ENCODE results near the gene SYT11.
"Not testable (repeated sequence)": the region's sequence is repeated elsewhere in the genome, so short reads cannot be mapped to it uniquely, and the experiment has no call there.

The SYT11 gene, protein sequence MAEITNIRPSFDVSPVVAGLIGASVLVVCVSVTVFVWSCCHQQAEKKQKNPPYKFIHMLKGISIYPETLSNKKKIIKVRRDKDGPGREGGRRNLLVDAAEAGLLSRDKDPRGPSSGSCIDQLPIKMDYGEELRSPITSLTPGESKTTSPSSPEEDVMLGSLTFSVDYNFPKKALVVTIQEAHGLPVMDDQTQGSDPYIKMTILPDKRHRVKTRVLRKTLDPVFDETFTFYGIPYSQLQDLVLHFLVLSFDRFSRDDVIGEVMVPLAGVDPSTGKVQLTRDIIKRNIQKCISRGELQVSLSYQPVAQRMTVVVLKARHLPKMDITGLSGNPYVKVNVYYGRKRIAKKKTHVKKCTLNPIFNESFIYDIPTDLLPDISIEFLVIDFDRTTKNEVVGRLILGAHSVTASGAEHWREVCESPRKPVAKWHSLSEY

DNA sequence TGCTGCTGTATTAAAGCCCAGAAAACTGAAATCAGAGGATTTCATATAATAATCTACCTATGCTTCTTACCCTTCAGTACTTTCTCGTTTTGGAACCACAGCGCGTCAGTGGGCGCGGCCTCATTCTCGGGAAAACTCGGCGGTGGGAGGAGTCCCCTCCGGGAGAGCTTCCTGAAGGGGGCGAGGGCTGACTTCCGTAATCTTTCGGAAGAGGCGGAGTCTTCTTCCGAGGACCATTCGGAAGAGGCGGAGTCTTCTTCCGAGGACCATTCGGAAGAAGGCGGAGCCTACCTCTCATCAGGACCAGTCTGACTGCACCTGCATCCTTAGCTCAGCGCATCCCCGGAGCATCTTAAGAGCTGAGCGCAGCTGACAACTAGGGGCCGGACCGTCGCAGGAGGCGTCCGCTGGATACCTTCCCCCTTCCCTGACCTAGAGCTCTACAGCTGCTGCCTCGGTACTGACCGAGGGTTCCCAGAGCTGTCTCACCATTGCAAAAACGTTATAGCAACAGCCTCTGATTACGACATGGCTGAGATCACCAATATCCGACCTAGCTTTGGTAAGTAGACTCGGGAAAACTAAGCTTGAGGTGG is at the start of gene SYT11:
SYT11 (plus strand) TSS at position 334 of the 596 bp plus-strand sequence; CDS start at position 529, 195 bp downstream.
- DNase-seq (ENCODE audit: low read depth) = peak; percentile 96

DNA sequence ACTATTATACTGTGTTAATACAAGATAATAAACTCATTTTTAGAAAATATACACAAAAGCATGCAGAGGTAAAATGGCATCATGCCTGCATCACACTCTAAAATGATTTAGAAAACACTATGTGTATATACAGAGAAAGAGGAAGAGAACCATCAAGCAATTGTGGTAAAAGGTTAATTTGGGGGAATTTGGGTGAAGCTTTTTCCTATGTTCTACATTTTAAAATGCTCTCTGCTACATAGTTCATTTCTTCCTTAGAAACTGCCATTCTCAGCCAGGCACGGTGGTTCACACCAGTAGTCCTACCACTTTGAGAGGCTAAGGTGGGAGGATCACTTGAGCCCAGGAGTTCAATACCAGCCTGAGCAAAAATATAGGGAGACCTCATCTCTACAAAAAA is 46.5 kb upstream of the SYT11 start:
- DNase-seq (ENCODE audit: low read depth) = no peak

DNA sequence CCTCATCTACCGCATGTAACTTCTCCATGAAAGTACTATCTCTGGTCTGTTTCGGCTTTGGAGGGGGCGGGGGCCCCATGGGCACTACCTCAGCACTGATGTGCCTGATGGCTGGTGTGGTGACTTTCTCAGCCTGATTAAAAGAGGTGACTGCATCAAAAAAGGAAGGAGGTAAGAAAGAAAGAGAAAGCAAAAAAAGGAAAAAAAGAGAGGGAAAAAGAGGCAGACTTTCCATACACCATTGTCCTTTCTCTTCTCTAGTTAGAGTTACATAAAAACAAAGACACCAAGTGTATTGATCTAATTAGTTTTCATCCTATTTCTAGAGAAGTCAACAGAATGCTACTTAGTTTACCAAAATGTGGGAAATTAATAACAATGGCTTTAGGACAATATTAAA is 45.7 kb upstream of the SYT11 start:
- no peak for DNase-seq (ENCODE audit: low read depth)

DNA sequence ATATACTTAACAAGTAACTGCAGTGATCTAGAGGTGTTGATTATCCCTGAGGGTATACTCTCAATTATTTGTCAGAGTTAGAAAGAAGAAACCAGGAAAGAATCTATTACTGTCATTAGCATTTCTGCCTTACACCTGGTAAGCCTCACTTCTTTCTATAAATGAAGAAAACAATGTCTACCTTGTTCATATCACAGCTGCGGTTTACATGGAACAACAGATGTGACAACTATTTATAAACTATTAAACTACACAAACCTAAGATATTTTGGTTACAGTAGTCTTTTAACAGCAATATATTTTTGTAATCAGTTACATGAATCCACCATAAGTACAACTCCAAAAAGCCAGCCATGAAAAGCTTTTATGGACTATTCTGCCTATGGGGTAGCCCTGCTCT is 43.0 kb upstream of the SYT11 start:
- no peak for DNase-seq (ENCODE audit: low read depth)

DNA sequence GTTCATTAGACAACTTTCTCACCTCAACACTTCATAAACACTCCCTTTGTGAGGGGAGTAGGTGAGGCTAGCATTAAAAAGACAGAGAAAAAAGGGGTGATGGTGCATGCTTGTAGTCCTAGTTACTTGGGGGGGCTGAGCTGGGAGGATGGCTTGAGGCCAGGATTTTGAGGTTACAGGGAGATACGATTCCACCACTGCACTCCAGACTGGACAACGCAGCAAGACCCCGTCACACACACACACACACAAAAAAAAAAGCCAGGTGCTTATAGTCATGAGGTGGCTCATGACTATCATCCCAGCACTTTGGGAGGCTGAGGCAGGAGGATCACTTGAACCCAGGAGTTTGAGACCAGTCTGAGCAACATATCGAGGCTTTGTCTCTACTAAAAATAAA is 31.9 kb upstream of the SYT11 start:
- no peak for DNase-seq (ENCODE audit: low read depth)

DNA sequence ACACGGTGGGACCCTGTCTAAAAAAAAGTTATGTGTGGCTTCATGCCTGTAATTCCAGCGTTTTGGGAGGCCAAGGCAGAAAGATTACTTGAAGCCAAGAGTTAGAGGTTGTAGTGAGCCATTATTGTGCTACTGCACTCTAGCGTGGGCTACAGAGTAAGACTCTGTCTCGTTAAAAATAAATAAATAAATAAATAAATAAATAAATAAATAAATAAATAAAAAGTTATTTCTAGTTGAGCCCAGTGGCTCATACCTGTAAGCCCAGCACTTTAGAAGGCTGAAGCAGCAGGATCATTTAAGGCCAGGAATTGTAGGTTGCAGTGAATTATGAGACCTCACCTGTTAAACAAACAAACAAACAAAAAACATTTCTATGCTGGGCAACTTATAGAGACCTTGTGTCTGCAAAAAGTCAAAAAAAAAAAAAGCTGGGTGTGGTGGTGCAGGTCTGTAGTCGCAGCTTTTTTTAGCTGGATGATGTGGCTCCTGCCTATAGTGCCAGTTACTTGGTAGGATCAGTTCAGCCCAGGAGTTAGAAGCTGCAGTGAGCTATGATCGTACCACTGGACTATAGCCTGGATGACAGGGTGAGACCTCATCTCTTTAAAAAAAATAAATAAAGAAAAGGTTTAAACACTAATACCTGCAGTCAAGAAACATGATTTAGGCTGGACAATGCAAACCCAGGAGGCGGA is 27.9 kb upstream of the SYT11 start:
- DNase-seq (ENCODE audit: low read depth) = no peak

DNA sequence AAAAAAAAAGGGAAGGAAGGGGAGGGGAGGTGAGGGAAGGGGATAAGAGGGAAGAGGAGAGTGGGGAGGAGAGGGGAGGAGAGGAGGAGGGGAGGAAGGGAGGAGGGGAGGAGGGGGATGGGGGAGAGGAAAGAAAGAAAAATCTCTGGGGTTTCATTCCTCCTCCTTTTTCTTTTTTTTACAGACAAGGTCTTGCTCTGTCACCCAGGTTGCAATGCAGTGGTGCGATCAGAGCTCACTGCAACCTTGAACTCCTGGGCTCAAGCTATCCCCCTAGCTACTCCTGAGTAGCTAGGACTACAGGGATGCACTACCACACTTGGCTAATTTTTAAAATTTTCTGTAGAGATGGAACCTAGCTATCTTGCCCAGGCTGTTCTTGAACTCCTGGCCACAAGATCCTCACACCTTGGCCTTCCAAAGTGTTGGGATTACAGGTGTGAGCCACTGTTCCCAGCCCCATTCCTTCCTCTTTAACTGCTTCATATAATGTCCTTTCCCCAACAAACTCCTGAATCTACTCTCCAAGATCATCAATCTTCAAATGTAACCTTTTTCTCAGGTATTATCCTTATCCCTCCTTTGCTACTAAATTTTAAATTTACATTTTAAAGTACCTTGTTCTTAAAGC is 25.6 kb upstream of the SYT11 start:
- no peak for DNase-seq (ENCODE audit: low read depth)

DNA sequence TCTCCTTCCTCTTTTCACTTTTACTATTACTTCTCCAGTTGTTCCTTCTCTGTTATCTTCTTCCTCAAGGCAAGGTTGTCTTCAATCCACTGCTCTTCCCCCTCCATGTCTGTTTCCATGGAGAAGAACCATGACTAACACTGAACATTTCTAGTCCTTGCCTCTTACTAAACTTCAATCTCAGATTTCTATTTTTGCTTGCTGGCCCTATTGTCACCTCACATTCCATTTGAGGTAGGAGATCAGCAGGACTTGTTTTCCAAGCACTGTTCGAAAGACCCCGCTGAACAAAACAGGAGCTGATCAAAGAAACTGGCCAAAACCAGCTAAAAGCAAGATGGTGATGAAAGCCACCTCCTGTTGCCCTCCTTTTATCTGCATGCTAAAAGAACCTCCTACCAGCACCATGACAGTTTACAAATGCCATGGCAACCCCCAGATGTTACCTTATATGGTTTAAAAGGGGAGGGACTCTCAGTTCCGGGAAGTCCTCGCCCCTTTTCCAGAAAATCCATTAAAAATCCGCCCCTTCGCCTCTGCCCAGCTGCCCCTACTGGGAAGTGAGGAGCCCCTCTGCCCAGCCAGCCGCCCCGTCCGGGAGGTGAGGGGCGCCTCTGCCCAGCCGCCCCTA is 25.0 kb upstream of the SYT11 start:
- DNase-seq (ENCODE audit: low read depth) = peak; percentile 71

DNA sequence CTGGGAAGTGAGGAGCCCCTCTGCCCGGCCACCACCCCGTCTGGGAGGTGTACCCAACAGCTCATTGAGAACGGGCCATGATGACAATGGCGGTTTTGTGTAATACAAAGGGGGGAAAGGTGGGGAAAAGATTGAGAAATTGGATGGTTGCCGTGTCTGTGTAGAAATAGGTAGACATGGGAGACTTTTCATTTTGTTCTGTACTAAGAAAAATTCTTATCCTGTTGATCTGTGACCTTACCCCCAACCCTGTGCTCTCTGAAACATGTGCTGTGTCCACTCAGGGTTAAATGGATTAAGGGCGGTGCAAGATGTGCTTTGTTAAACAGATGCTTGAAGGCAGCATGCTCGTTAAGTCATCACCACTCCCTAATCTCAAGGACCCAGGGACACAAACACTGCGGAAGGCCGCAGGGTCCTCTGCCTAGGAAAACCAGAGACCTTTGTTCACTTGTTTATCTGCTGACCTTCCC is 24.4 kb upstream of the SYT11 start:
- DNase-seq (ENCODE audit: low read depth) = not testable (repeated sequence)

DNA sequence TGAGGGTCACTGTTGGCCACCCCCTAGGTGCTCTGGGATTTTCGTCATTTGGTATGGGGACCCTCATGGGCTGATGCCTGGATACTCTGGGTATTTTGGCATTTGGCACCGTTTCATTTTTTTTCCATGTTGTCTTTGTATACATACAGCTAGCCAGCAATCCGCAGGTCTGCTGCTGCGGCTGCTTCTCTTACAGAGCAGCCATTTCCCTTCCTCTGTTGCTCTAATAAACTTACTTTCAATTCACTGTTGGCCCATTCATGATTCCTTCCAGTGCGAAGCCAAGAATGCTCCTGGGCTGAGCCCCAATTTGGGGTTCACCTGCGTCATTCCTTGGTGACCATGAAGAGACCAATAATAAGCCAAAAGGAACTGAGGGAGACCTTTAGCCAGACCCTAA is 23.8 kb upstream of the SYT11 start:
- DNase-seq (ENCODE audit: low read depth) = no peak

DNA sequence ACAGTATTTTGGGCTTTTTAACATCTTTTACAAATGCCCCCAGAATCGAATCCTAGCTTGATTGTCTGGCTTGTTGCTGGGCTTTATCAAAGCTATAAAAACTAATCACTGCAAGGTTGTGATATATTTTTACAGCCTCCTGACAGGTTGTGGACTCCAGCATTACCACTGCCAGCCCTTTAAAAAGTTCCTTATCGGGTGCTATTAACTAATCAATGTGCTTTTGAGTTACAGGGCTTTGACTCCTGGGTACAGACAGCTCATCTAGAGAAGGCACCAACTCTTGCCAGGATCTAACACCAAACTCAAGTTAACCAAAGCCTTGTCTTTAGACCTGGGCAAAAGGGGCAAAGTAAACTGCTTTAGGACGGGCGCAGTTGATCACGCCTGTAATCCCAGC is 19.0 kb upstream of the SYT11 start:
- DNase-seq (ENCODE audit: low read depth) = no peak

DNA sequence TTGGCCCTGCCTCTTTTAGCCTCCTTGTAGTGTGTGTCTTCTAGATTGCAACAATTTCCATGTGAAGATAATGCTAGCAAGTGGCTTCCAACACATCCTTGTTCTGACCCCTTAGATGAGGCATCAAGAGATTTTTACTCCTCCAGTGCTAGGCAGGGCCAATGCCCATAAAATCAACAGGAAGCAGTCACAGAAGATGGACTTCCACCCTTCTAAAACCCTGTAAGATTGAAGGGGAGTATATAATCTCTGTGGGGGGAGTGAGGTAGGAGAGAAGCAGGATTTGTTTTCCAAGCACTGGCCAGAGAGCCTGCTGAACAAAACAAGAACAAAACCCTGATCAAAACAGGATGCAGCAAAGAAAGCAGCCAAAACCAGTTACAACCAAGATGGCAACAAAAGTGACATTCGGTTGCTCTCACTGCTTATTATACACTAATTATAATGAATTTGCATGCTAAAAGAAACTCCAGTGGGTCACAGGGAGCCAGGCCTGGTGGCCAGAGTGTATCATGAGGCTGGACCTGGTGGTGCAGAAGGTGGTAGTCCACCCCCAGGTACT is 14.4 kb upstream of the SYT11 start:
- DNase-seq (ENCODE audit: low read depth) = no peak

DNA sequence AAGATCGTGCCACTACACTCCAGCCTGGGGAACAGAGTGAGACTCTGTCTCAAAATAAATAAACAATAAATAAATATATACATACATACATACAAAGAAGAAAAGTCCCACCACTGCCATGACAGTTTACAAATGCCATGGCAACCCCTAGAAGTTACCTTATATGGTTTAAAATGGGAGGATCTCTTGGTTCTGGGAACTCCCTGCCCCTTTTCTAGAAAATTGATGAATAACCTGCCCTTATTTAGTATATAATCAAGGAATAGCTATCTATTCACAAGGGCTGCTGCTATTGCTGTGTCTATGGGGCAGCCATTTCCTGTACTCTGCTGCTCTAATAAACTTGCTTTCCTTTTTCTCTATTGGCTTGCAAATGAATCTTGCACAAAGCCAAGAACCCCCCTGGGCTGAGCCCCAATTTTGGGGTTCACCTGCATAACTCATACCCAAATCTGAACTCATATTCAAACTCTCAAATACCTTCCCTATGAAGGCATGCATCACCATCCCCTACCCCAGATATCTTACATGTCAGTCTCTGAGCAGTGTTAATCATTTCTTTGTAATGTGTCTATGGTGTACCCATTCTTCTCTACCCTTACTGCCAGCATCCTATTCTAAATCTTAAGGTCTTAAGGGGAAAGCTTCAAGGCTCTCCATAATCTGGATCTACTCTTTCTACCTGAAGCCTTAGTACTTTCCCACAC is 11.4 kb upstream of the SYT11 start:
- peak; percentile 31 for DNase-seq (ENCODE audit: low read depth)

DNA sequence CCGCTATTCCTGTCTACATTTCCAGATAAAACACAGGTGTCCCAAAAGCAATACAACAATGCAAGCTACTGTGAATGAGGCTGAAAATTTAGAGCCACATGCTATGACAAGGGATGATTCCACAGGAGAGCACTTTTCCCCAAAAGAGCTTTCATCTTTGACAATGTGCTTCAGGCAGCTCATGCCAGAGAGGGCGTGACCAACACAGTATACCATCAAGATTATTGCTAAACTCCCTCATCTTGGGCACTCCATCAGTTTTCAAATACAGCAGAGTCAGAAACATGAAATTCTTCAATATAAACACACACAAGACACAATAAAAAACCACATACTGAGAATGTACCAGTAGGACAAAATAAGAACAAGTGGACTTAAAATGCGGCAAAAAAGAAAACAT is 9.0 kb upstream of the SYT11 start:
- DNase-seq (ENCODE audit: low read depth) = no peak

DNA sequence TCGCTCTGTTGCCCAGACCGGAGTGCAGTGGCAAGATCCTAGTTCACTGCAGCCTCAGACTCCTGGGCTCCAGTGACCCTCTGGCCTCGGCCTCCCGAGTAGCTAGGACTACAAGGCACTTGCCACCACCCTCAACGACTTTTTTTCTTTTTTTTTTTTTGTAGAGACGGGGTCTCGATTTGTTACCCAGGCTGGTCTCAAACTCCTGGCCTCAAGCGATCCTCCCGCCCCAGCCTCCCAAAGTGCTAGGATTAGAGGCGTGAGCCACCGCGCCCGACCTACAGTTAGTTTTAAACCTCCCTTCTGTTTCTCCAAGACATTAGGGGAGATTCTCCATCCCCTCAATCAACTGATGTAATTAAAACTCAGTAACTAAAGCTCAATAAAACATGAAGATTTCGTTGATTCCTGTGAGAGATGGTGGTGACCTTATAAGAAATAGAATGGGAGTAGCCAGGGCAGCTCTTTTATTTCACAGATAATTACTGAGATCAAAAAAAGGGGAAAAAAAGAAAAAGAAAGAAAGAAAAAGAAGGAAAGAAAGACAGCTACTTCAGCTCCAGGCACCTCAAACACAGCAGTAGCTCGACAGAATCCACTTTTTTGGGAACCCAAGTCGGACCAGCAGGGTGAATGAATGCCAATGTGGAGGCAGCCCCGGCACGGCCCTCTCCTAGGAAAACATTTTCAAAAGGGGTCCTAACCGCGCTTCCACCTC is 3.0 kb upstream of the SYT11 start:
- DNase-seq (ENCODE audit: low read depth) = no peak

DNA sequence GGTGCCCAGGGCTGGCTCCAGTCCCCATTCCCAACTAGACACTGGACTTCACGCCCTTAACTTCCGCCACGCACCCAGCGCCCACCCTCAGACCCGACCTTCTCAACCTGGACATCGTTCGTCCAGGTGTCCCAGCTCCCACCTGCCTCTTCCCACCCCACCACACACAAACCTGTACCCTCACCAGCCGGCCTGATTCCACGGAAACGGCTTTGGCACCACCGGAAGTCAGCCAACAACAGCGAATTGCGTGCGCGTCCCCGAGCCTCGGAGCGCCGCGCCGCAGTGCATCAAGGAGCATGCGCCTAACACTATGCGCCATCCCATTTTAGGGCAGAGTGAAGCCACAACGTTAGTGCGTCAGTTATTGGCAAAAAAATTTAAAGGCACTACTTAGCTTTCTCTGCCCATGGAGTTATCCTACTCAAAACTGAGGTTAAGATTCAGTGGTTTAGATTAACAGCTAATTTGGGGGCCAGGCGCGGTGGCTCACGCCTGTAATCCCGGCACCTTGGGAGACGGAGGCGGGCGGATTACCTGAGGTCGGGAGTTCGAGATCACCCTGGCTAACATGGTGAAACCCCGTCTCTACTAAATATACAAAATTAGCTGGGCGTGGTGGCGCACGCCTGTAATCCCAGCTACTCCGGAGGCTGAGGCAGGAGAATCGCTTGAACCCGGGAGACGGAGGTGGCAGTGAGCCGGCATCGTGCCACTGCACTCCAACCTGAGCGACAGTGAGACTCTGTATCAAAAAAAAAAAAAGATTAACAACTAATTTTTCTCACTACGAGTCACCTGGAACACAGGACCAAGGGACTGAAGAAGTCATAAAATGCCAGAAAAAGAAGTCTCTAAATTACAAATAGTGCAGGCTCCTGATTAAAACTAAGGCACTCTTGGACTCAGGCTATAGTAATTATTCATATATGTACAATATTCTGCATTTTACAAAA is 2.1 kb upstream of the SYT11 start, which contains the start of gene GON4L:
GON4L (minus strand) TSS at position 240 of the 956 bp plus-strand sequence. CDS start 3,434 bp downstream, outside the sequence.
- DNase-seq (ENCODE audit: low read depth) = peak; percentile 93

DNA sequence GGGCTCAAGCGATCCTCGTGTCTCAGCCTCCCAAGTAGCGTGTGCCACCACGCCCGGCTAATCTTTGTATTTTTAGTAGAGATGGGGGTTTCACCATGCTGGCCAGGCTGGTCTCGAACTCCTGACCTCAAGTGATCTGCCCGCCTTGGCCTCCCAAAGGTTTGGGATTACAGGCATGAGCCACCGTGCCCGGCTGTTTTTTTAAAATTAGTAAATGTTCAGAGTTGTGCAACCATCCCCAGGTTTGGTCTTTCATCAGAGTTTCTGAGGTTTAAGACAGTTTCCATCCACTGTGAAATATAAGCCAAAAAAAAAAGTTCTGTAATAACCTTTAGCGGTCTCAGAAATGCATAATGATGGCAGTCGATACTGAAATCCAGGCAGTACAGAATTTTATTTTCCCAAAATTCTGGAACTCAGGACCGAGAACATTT is 550 bp upstream of the SYT11 start:
- DNase-seq (ENCODE audit: low read depth) = no peak

DNA sequence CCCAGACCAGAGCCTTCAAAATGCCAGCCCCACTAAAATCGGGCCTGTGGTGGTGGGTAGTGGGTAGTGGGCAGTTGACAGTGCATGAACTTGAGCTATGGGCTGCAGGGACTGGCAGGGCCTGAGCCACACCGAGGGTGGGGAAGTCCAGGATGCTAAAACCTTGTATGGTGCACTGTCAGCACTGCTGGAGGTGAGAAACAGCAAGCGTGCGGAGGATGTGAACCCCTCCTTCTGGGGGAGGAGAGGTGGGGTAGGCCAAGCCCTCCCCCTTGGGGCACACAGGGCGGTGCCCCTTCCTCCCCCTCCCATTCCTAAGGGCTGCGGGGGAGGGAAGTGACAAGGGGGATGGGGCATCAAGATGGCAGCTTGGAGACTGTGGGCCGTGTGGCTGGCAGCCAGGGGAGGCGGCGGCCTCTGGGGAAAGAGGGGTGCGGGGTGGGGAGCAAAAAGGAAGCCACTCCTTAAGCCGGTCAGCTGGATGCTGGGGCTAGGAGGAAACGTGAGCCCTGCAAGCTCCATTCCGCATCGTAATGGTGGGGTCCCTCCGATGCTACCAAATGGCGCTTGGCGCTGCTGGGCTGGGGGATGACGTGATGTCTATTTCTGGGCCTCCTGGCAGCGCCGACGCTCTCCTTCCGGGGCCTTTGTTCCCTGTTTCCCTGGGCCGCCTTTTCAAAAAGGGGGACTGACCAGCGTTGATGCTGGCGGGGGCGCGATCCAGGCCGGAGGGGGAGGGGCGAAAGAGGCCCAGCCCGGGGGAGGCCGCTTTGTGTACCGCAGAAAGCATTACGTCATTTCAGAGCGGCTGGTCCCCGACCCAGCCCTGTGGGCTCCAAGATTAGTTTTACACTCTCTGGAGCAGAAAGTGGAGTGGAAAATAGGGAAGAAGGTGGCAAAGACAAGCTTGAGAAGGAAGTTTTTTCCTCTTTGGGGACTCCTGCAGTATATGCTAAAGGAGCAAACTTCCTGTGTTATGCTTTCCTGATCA is 809 bp downstream of the SYT11 start:
- DNase-seq (ENCODE audit: low read depth) = peak; percentile 86

All from EH (cell line).